DMS79 (cell line): ENCODE data around the gene THSD7B.

Source experiments
- DNase-seq: peaks from one replicate; lab custom pipeline; 2025; lab: John Stamatoyannopoulos, UW

Gene THSD7B

GRCh38 chr2:137202318-137202717, 437.0 kb downstream of the THSD7B start:
- DNase-seq = no peak

GRCh38 chr2:137205324-137205723, 440.0 kb downstream of the THSD7B start:
- no peak for DNase-seq

DNA sequence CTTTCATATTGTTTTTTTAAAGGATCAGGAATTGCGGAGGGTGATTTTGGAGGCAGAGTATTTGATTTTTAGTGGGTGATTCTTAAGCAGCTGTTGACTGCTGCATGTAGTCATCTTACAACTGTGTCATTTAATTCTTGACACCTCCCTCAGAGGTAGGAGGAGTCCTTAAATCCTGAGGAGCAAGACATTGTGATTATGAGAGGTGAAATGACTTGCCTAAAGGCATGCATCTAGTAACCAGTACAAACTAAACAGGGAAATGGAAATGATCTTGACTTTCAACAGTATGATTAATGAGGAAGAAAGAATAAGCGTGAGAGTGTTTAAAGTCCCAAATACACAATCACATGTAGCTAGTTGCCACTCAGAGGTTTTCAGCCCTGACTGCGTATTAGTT, 440.7 kb downstream of the THSD7B start:
- no peak for DNase-seq

- DNase-seq = no peak
These were observed 441.7 kb downstream of the THSD7B start for GRCh38 chr2:137207030-137207429.

- DNase-seq = no peak
These were observed 443.1 kb downstream of the THSD7B start for GRCh38 chr2:137208431-137208891.

DNA sequence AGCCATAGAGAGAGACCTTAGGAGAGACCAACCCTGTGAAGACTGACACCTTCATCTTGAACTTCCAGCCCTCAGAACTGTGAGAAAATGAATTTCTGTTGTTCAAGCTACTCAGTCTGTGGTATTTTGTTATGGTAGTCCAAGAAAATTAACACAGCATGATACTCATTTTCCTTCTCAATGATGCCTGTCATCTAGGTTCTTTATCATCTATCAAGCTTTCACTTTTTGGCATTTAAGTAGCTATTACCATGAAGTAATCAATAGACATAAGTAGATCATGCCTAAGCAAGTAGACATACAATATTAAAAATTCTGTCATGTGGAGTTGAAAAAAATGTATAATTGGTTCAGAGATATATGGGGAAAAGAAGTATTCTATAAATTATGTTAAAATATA, 444.7 kb downstream of the THSD7B start:
- no peak for DNase-seq

DNA sequence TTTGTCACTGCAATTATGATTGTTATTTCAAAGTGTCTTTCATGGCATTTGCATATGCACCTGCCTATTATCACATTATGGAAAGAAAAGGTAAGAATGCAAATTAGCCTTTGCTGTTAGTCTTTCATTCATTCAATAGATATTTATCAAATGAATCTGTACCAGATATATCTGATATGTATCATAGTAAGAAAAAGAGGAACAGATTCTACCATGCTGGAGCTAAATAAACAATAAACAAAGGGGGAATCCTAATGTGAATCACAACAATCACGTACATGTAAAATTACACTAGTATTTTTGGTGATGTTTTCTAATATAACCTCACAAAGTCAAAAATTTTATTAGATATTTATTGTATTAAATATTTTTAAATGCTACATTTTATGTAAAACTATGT, 446.4 kb downstream of the THSD7B start:
- no peak for DNase-seq

DNA sequence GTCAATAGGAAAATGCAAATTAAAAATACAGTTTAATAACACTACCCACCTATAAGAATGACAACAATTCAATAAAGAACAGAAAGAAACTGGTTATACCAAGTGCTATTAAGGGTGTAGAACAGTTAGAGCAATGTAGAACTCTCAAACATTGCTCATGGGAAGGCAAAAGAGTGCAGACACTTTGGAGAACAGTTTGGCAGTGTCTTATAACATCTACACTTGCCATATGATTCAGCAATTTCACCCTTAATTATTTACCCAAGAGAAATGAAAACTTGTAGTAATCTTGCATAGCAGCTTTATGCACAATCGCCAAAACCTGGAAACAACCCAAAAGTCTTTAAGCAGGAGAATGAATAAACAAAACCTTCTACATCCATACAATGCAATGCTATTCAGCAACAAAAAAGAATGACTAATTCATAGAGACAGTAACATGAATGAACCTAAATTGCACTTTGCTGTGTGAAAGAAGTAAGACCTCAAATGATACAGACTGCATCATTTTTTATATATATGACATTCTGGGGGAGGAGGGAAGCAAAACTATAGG, 455.2 kb downstream of the THSD7B start:
- peak; percentile 27 for DNase-seq

- DNase-seq = no peak
These were observed 456.6 kb downstream of the THSD7B start for GRCh38 chr2:137221797-137222492.

DNA sequence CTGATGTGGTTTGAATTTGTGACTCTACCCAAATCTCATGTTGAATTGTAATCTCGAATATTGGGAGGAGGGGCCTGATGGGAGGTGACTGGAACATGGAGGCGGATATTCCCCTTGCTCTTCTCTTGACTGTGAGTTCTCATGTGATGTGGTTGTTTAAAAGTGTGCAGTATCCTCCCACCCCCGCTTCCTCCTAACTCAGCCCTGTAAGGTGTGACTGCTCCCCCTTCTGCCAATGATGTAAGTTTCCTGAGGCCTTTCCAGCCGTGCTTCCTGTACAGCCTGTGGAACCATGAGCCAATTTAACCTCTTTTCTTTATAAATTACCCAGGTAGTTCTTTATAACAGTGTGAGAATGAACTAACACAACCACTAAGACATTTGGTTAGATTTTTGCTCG, 458.4 kb downstream of the THSD7B start:
- DNase-seq = no peak

DNA sequence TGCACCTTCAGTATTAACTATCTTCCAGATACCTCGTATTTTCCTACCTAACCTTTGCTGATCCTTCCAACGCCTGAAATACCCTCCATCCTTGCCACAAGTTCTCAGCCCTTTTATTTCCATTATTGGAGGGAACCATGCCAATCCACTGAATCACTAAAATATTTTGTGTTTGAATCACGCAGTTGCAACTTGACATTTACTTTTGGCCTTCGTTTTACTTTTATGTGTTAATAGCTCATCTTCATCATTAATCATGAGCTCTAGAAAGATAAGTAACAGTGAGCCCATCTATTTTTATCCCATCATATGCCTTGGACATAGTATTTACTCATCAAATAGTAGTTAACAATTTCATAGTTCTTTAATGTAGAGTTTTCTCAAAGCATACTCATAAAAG, 463.2 kb downstream of the THSD7B start:
- no peak for DNase-seq

DNA sequence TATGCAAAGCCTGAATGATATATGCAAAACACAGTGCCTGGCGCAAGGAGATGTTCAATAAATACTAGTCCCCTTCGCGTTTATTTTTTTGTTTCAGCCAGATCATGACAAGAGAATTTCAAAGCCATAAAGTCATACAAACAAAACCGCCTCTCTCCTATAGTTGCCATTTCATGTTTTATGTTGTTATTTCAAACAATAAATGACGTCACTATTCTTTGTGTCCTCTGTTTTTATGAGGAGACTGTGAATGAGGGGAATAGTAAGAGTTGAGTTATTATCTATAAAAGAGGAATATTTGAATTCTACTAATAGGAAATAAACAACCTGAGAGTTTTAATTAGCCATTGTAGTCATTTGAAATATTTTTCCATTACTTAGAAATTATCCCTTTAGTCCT, 464.5 kb downstream of the THSD7B start:
- DNase-seq = no peak

GRCh38 chr2:137231628-137232027, 466.3 kb downstream of the THSD7B start:
- DNase-seq = no peak

DNA sequence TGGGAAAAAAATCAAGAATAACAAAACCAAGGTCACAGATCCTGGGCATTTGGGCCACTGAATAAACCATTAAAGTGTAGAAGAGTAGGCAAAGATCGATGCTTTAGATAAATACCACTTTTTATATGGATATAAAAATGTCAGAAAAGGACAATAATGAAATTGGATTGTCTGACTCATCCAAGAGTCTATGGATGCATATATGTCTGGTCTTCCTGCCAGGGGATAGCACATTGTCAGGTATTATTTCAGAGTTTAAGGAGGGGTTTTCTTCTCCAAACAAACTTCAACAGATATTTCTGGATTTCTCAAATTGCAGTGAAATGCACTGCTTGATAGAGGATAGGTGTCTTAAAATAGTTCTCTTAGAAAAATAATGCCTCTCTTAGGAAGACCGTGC, 466.7 kb downstream of the THSD7B start:
- DNase-seq = no peak

DNA sequence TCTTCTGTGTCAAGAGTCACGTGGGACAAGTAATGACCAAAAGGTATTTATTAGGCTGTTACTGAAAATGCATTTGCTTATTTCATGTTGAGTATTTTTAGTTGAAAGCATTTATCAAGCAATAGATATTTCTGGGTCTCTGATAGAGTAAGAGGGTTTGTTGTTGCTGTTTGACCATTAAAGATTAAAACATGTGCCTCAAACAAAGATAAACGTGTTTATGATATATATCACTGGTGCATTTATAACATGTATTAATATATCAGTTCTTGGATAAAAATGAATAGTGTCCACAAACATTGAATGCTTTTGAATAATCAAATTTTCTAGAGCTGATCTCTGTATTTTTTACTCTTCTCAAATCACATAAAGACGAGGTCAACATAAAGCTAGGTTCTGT, 467.7 kb downstream of the THSD7B start:
- no peak for DNase-seq

DNA sequence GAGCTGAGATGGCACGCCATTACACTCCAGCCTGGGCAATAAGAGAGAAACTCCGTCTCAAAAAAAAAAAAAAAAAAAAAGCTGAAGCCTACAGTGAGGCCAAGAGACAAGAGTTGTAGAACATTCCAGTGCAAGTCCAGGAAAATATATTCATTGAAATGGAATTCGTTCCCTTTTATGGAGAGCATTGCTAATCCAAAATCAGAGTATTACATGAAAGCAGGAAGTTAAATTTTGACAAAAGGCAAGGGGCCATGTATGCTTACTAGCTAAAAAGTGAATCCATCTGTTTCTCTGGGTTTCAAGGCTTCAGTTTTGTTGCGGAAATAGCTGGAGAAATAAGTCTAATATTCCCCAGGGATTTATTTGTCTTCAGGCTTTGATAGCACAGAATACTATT, 471.7 kb downstream of the THSD7B start:
- DNase-seq = no peak

- no peak for DNase-seq
These were observed 472.7 kb downstream of the THSD7B start for GRCh38 chr2:137238065-137238464.

DNA sequence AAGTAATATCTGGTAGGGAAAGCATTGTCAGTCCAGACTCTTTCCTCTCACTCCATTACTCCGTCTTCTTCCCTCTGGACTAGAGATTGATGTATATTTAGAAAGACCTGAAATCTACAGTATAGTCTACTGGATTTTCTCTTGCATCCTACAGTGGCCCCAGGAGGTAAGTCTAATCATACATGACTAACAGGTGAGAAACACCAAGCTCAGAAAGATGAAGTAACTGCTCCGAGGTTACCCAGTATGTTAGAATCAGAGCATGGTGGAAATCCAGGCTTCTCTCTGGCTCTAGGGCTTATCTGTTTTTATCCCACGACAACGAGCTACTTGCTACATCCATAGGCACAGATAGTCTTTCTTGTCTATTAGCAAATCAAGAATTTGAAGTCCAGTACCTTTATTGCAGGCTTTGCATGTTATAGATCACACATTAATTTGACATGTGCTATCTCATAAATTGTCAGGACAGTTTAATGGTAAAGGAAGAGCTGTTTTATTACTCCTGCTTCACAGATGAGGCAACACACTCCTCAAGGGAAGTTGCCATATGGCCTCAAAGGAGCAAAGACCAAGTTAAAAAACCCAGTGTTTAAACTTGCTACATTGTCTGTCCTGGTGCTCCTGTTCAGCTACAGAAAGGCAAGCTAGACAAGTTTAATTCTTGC, 484.3 kb downstream of the THSD7B start:
- DNase-seq = no peak

GRCh38 chr2:137250401-137250800, 485.1 kb downstream of the THSD7B start:
- DNase-seq = no peak

DNA sequence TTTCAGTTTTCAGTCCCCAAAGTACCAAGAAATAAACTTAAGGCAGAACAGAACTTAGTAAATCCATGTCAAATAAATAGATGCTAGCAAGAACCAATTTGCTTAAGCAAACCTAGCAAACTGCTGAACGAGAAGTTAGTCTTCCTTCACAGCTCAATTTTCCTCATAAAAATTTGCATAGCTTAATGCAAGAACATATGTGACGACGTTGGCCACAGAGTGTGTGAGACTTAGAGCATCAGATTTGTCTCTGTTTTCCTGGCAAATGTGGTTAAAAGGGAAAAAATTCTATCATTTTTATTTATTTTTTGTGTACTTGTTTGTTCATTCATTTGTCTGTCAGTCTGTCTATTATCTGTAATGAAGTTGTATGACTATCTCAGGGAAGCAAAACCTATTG, 485.7 kb downstream of the THSD7B start:
- no peak for DNase-seq

GRCh38 chr2:137252934-137253333, 487.6 kb downstream of the THSD7B start:
- DNase-seq = no peak

DNA sequence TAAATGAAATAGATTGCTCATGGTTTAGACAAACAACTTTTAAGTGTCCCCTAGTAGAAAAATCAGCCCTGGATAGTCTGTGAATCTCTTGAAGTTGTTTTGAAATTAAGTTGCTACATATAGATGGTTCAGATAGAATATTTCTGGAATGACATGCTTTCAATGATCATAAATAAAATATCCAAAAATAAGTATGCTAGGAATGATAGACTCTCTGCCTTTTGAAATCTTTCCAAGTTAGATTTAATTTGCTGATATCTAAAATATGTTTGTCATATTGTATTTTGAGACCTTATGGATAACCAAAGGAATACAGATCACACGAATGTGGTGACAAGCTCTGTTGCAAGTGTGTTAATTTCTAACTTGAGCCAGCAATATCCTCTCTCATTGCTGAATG, 488.7 kb downstream of the THSD7B start:
- DNase-seq = no peak

DNA sequence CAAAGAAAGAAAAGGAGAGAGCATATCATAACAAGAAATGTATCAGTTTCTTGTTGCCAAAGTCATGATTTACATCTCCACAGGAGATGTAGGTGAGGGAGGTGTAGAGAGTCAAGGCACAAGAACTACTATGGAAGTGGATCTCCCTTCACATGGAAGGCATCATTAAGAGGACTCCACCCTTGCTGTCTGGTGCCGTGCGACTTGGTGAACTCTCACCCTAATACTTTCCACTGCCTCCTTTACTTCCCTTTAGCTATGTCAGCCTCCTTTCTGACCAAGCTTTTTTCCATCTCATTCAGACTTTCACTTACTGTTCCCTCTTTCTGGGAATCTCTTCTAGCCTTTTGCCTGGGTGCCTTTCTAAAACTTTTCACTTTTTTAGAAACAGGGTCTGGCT, 490.0 kb downstream of the THSD7B start:
- no peak for DNase-seq

DNA sequence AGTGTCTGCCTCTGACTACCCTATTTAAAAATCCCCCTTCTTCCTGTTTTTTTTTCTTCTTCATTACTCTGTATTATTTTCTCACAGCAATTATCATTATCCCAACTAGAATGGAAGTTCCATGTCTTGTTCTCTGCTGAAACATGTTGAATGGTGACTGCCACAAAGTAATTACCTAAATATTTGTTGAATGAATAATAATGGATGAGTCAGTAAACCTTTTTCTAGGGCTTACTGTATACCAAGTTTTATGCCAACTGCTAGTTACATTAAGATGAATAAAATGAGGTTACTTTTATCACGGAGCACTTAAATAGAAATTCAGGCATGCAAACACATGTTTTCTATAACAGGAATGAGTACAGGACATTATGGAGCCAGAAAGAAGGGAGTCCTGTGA, 490.6 kb downstream of the THSD7B start:
- no peak for DNase-seq
